Stimulated activated CD8-positive, alpha-beta memory T cell treated with anti-CD3 and anti-CD28 coated beads, Interleukin-15, amount 100 ng/mL, for 4 hours (primary cell): Measurements from ENCODE around the gene NTF3.

ENCODE experiments used
- DNase-seq, 2 donors: peaks; one replicate each; pipeline ENCODE4 v3.0.0-alpha.2; 2020; ENCODE audit warnings: low read depth in 2 of 2

The NTF3 gene

DNA sequence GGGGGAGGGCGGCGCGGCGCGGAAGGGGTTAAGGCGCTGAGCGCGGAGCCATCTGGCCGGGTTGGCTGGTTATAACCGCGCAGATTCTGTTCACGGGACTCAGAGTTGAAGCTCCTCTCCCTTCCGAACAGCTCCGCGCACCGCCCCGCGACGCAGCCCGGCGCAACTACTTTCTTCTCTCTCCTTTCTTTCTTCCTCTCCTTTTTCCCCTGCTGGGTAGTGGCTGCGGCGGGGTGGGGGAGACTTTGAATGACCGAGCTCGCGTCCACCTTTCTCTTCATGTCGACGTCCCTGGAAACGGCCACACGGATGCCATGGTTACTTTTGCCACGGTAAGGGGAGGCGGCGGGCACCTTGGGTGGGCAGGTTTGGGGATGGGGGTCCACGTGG is at the start of gene NTF3:
TSS of gene NTF3 (plus strand) at position 98 of the 390 bp plus-strand sequence. CDS start at position 315, 217 bp downstream.
- DNase-seq, result no peak

DNA sequence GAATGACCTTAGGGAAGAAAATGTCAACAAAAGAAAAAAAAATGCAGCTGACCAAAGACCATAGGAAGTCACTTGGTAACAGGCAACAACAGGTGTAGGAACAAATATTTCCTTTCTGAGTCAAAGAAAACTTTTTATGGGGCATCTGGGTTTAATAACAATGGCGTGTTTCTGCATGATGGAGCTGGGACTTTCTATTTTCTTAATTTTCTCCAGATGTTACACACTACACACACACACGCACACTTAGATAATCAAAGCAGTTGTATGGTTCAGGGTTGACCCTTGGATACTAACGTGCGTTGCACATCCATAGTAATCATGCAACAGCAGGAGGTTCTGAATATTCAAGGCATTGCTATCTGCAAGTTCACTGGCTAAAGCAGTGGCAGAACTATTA is 47.9 kb upstream of the NTF3 start:
- no peak for DNase-seq

DNA sequence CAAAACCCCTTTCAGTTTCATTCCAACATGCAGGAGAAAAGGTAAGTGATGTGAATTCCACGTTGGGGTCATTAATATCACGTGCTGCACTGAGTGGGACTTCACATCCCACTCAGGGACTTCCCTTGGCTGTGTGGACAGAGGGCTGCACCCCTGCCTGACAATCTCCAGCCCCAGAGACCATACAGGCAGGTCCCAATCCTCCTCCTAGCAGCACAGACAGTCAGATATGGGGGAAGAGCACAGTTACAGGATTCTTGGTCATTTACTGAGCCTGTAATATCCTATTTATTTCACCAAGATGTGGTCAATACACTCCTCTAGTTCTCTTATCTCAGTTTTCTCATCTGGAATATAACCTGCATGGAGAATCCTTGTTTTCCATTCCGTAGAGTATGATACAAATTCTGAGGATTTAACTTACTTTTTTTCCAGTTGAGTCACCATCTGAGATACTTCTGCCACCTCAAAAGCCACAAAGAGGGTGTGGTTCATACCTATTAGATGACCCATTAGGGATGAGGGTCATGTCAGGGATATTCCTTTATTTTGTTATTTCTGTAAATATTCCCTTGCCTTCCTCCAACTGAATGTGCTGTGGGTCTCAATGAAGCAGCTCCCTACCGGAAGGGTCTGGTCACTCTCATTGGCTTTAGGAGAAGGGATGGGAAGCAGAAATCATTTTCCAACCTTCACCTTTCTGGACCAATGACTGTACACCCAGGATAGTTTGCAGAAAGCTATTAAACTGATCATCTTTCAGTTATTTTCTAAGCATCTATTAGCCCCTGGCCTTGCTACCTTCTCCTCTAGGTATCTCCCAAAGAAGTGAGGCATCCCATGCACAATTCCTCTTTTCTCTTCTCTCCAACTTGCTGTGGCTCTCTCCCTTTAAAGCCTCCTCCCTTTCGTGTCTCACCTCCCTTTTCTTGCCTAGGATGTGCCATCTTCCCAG is 43.0 kb upstream of the NTF3 start:
- no peak for DNase-seq

DNA sequence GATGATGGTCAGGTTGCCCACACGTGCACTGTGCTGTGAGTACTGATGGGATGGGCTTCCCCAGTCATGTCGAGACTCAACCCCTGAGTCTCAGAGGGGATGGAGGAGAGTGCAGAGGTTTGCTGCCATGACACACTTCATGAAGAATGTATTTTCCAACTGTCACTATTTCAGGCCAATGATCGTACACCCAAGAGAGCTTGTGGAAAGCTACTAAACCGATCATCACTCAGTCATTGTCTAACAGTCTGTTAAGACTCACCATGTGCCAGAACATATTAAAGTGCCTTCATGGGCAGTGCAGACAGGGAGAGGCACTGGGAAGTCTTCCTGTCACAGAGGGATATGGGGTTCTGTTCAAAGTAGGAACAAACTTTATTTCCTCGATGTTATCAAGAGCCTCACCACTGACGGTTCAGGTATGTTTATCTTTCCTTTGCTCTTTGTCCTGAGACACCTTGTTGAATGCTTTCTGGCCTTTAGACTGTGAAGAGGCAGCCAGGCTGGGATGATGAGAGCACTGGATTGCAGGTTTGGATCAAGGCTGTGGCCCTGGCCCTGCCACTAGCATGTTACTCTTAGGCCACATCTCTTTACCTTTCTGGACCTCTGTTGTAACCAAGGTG is 41.6 kb upstream of the NTF3 start:
- no peak for DNase-seq

DNA sequence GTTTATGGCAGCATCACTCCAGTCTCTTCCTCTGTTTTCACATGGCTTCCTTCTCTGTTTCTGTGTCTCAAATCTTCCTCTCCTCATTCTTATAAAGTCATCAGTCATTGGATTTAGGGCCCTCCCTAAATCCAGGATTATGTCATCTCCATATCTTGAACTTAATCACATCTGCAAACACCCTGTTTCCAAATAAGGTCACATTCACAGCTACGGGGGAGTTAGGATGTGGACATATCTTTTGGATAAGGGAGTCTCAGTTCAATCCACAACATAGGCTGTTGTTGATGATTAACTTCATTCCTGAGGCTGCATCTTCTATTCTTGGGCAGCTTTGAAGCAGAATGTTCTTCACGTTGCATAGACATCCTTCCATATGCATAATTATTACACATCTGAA is 40.3 kb upstream of the NTF3 start:
- no peak for DNase-seq

DNA sequence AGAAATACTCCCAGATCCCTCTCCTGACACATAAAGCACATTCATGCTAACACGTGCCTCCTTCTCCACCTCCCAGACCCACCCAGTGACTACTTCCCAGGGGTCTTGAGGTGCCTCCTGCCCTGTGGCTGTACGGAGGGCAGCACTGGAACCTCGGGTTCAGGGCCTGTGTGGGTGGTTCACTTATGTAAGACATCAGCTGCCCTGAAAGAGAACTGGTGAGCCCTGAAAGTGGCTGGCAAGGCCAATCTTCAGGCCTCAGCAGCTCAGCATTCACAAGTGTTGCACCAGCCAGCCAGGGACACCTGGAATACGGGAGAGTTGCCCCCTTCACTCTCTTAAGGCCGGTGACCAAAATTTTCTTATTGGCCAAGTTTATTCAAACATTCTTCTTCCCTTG is 38.9 kb upstream of the NTF3 start:
- DNase-seq, result no peak

DNA sequence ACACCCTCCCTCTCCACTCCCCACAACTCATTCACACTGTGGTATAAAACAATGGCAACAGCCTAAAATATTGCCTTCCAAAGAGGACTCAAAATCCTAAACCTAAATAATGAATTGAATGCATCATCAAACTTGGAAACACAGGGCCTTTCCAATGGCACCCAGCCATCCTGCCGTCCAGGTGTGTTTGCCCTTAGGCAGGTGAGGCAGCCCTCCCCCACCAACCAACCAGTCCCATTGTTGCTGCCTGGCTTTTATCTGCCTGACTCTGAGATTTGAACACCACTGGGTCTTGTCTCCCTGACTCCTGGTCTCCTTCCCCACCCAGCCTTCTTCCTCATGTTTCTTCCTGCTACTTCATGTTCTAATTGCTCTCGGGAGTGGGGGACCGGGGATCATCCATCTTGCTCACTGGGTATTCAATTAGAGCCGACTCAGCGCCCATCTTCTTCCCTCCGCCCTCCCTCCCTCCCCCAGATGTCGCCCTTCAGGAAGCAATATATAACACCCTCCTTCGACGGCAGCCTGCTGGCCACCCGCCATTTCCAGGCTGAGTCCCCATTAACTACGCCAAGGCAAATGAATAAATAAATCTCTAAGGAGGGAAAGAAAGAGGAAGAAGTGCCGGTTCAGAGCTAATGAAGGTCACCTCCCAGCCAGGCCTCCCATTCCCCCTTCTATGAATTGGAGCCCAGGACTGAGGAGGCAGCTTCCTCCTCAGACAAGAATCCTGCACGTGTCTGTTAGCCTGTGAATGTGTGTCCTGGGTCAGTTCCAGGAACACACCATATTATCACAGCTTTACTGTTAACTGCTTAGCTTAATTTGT is 36.3 kb upstream of the NTF3 start:
- no peak for DNase-seq

DNA sequence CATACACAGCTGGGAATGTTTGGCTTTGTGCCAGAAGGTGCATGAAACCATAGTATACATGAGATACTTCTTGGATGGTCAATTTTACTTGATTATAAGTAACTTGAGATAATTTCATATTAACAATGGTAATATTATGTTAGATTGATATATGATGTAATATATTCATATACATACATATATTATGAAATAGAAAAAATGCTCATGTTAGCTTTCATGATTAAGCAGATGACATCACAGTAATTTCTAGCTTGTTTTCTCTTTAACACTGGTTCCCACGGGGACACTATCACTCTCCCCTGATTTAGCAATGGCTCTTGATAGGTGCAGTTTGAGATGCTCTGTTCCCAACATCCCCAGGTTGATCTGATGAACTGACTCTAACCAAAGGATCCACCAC is 35.4 kb upstream of the NTF3 start:
- DNase-seq, result no peak

DNA sequence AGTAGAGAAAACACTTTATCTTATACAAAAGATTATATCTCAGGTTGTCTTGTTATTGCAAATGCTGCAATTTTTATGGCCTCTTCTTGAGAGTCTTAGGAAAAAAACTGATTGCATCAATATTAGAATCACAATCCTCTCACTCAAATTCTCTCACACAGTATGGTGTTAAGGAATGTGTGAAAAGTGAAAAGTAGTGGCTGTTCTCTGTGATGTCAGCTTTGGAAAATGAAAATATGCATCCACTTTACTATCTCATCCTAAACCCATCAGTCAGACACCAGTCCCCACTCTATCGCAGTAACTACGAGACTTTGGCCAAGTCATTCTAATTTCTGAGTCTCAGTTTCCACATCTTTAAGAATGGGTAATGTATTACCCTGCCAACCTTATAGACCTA is 32.6 kb upstream of the NTF3 start:
- no peak for DNase-seq

DNA sequence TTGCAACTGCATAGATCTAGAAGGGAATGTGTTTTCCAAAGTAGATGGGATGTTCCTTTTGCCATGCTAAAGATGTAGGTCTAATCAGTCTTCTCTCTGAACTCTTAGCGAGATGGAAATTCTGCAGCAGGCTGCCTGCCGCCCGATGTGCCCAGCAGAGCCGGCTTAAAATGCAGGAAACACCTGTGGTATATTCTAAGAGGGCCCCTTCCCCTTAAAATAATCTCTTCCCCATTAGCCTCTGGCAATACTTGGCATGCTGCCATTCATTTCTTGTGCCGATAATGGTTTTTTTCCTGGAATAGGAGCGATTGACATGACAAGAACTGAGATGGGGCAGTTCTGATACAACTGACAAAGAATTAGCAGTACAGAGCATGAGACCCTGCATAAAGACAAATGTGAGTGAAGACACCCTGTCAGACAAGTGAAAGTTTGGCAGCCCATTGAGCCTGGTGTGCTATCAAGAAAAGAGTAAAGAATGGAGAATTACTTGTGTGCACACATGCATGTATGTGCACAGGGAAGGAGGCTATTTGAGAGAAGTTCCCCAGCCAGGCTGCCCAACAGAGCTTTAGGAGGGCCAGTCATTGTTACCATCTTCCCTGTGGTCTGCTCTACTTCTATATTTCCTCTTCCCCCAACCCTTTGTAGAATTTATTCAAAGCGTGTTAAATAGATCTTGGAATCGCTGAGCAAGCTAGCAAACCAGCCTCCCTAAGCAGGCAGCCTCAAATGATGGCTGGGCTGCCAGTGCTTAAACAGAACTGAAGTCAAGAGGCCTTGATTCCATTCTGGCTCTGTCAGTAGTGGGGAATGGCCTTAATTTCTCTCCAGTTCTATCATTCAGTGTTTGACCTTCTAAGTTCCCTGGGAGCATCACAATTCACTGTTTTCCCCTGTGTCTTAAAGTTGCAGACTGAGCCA is 29.6 kb upstream of the NTF3 start:
- DNase-seq, result no peak

DNA sequence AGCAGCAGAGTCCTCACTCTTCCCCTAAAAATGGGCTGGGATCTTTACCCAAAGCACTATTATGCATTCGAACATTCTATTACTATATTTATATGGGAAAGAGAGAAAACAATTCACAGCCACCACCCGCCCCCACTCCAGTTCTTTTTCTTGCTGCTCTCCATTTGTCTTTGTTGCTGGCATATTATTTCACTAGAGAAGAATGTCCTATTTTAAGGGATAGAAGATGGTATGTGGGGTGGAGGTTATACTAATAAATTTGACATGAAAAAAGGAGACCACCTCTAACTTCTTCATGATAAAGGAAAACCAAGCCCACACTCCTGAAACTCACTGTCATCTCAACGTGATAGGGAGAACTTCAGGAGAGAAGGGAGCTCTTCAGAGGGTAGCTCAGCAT is 28.5 kb upstream of the NTF3 start:
- DNase-seq, result no peak

DNA sequence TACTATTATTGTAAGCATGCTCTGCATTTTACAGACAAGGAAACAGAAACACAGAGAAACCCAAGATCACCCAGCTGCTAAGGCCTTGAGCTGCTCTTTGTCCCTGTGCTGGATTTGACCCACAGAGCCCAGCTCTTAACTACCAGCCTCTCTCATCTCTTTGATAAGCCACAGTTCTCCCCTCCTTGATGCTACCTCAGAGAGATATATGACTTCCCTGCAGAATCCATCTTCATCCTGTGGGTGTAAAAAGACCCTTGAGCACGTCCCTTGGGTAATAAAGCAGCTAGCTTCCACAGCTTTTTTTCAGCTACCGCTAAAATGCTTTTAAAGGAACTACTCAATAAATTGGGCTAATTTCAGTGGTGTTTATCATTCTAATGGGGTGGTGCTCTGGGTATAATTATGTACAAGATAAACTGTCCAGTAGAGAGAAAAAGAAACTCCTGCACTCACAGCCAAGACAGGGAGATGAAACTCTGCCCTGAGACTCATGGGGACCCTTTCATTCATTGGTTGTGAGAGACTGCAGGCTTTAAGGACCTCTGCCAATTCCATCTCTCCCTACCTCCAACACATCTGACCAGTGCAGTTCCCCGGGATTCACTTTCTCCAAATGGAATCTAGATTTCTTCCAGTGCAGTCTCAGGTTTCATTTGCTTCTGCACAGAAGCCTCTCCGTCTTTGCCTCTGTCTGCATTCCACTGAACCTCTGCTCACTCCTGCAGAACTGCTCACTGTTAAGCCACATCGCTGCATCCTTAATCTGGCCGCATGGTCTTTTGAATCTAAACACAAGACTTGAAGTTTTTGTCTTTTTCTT is 24.7 kb upstream of the NTF3 start:
- DNase-seq, result no peak

DNA sequence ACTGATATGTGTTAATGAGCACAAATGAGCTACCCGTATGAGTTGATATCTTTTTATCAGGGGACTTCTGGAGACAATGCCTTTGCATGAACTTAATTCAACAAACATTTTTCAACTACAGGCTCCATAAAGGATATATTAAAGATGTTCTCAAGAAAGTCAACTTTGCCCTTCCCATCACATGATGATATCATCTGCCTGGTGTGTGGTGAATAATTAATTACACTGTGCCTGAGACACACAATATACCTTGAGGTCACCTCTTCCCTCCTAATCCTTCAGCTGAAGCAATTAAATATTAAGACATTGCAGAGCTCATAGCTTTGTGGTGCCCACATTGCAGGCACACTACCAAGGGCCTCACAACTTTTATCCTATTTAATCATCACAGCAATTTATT is 22.3 kb upstream of the NTF3 start:
- no peak for DNase-seq

DNA sequence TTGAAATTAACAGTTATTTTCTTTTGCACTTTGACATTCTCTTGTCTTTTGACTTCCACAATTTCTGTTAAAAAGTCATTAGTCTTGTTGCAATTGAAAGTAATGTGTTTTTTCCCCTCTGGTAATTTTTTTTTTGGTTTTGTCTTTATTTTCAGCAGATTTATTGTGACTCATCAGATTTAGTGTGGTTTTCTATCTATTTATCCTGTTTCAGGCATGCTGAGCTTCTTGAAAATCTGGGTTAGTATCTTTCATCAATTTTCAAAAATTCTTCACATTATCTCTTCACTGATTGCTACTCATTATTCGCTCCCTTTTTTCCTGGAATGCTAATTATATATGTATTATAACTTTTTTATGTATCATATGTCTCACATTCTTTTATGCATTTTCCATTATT is 15.3 kb upstream of the NTF3 start:
- DNase-seq, result no peak

DNA sequence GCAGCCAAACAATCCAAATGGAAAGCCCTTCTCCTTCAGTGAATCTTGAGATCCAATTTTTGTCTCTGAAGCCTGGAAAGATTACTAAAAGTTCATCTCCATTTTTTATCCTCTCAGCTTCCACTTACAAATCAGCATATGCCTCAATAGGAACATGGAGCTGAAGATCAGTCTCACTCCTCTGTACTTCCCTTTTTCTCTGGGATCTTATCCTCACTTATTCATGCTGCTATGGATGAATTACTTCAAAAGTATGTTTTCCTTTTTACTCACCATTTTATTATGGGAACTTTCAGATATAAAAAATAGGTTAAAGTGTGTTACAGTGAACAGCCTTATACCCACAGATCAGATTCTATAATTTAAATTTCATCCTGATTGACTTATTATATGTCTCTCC is 14.4 kb upstream of the NTF3 start:
- DNase-seq, result no peak

DNA sequence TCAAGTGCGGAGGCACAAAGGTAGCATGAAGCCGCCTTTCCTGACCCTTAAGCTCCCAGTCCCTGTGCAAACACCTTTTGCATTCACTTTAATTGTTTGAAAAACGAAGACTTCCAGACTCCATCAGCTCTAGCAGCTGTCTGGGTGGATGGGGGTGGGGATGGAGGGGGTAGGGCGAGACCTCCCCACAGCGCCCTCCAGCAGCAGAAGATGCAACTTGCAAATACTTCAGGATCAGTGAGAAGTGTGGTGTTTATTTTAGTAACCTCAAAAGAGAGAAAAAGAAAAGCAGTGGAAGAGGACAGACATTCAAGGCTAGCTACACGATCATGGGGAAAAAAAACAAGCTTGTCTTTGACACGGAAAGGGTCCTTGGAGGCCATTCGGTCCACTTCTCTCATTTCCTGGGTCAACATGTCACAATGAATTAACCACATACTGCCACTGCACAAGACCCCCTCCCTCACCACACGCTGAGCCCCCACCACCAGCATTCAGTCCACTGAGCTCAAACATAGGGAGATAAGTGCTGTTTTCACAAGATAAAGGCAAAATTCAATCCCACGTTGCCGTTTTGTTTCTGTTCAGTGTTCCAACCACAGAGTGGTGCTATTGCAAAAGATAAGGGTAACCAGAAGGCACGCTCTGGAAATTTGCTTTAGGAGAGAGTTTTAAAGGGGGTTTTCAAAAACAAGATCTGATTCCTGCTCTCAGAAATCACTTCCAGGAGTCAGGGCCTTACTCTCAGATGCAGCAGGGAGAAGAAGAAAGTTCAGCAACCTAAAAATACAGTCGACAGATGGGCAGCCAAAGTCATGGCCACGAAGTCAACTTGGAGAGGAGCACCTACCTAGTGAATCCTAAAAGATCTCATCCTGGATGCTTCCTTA is 3.3 kb upstream of the NTF3 start:
- DNase-seq, result no peak

DNA sequence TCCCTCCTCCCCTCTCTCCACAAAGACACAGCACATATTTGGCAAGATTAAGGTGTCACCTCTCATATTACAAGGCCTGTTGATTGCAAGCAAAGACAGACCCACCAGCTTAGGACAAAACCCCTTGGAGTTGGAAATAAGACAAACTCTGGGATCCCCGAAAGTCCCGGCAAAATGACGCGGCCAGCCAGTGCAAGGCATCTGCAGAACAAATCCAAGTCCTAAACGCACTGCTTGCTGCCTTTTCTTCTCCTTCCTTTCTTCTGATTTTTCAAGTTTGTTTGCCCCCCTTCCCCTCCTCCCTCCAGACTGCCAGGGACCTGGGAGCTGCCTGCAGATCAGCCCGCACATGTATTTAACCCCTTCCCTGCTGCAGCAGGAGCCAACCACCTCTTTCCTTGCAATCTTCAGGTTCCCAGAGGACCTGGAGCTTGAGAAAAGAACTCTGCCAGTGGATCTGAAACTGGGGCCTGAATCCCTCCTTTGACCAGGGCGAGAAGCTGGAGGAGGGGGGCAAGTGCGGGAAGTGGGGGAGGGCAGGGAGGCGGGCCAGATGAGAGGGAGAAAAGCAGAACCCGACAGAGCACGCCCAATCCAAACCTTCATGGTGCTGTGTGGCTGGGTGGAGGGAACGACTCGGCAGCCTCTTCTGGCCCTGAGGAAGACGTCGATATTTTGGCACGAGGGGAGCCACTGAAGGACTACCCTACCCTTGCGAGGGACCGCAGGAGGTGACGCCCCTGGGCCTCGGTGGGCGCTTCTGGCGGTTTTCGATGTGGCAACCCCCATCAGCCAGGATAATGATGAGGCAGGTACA is 2.0 kb upstream of the NTF3 start:
- no peak for DNase-seq
